H9 (cell line): ENCODE data around the gene ROR1. TPM values are rescaled to one million over a fixed set of nuclear protein-coding genes. Genes with fewer than 3 reads are reported as not detected.

Experiments
- DNase-seq: peaks from one replicate; pipeline ENCODE4 v3.0.0-alpha.2; 2017
- H2AFZ ChIP-seq: one replicate; pipeline ENCODE4 v1.6.1; 2013; ENCODE audit warnings: mild to moderate bottlenecking, low read length, control low read depth, moderate library complexity
- H2AK5ac ChIP-seq: 2 replicates; pipeline ENCODE4 v1.6.1; 2013; ENCODE audit warnings: low read length, control low read depth, mixed read lengths; ENCODE audit not compliant: insufficient read length
- H2BK120ac ChIP-seq: one replicate; pipeline ENCODE4 v1.6.1; 2013; ENCODE audit warnings: low read depth, mild to moderate bottlenecking, low read length, control low read depth, inconsistent platforms; ENCODE audit not compliant: poor library complexity, severe bottlenecking
- H2BK12ac ChIP-seq: 2 replicates; pipeline ENCODE4 v1.6.1; 2013; ENCODE audit warnings: low read length, control low read depth, mixed read lengths, low read depth; ENCODE audit not compliant: insufficient read length
- H2BK15ac ChIP-seq: 2 replicates; pipeline ENCODE4 v1.6.1; 2013; ENCODE audit warnings: low read depth, low read length, control low read depth
- H2BK20ac ChIP-seq: one replicate; pipeline ENCODE4 v1.6.1; 2013; ENCODE audit warnings: low read depth, mild to moderate bottlenecking, low read length, control low read depth, inconsistent platforms; ENCODE audit not compliant: poor library complexity, severe bottlenecking
- H2BK5ac ChIP-seq: 2 replicates; pipeline ENCODE4 v1.6.1; 2013; ENCODE audit warnings: low read length, control low read depth, mixed read lengths; ENCODE audit not compliant: insufficient read length
- H3K14ac ChIP-seq: 2 replicates; pipeline ENCODE4 v1.6.1; 2013; ENCODE audit warnings: low read length, control low read depth; ENCODE audit not compliant: insufficient read depth
- H3K18ac ChIP-seq: 2 replicates; pipeline ENCODE4 v1.6.1; 2013; ENCODE audit warnings: low read depth, mild to moderate bottlenecking, mixed read lengths, low read length, control low read depth; ENCODE audit not compliant: insufficient read length
- H3K23ac ChIP-seq: 2 replicates; pipeline ENCODE4 v1.6.1; 2013; ENCODE audit warnings: low read length, control low read depth, mixed read lengths, low read depth; ENCODE audit not compliant: insufficient read length
- H3K23me2 ChIP-seq: 2 replicates; pipeline ENCODE4 v1.6.1; 2013; ENCODE audit warnings: low read depth, mild to moderate bottlenecking, mixed read lengths, low read length, control low read depth; ENCODE audit not compliant: insufficient read length, poor library complexity, severe bottlenecking
- H3K27ac ChIP-seq: 2 replicates; pipeline ENCODE4 v1.5.1; 2013; ENCODE audit warnings: low read length, control low read depth, mixed read lengths, low read depth; ENCODE audit not compliant: insufficient read length
- H3K27me3 ChIP-seq: 2 replicates; pipeline ENCODE4 v1.6.1; 2013; ENCODE audit warnings: low read length, control low read depth, inconsistent platforms; ENCODE audit not compliant: insufficient read depth
- H3K4ac ChIP-seq: 2 replicates; pipeline ENCODE4 v1.6.1; 2013; ENCODE audit warnings: low read depth, mild to moderate bottlenecking, control low read depth, inconsistent platforms, low read length, moderate library complexity
- H3K4me1 ChIP-seq: 2 replicates; pipeline ENCODE4 v1.6.1; 2013; ENCODE audit warnings: low read length, control low read depth, inconsistent platforms; ENCODE audit not compliant: insufficient read depth
- H3K4me2 ChIP-seq: 2 replicates; pipeline ENCODE4 v1.6.1; 2013; ENCODE audit warnings: low read length, control low read depth, mixed read lengths; ENCODE audit not compliant: insufficient read length, insufficient read depth
- H3K56ac ChIP-seq: 2 replicates; pipeline ENCODE4 v1.6.1; 2013; ENCODE audit warnings: low read depth, mild to moderate bottlenecking, mixed read lengths, low read length, control low read depth; ENCODE audit not compliant: insufficient read length
- H3K79me1 ChIP-seq: 2 replicates; pipeline ENCODE4 v1.6.1; 2013; ENCODE audit warnings: low read depth, mild to moderate bottlenecking, moderate library complexity, low read length, control low read depth, inconsistent platforms; ENCODE audit not compliant: insufficient read depth, poor library complexity, severe bottlenecking
- H3K79me2 ChIP-seq: 2 replicates; pipeline ENCODE4 v1.6.1; 2013; ENCODE audit warnings: low read length, control low read depth, inconsistent platforms; ENCODE audit not compliant: insufficient read depth
- H3K9ac ChIP-seq: 2 replicates; pipeline ENCODE4 v1.6.1; 2013; ENCODE audit warnings: low read length, control low read depth, mixed read lengths; ENCODE audit not compliant: insufficient read length; ENCODE audit errors: extremely low read depth
- H3K9me3 ChIP-seq: one replicate; pipeline ENCODE4 v1.6.1; 2013; ENCODE audit warnings: low read depth, low read length, inconsistent platforms; ENCODE audit not compliant: control insufficient read depth
- H3T11ph ChIP-seq: one replicate; pipeline ENCODE4 v1.6.1; 2013; ENCODE audit warnings: mild to moderate bottlenecking, low read length, control low read depth, inconsistent platforms
- H4K20me1 ChIP-seq: one replicate; pipeline ENCODE4 v1.6.1; 2013; ENCODE audit not compliant: control insufficient read depth, insufficient read length, insufficient read depth
- H4K5ac ChIP-seq: 2 replicates; pipeline ENCODE4 v1.6.1; 2013; ENCODE audit warnings: low read depth, mild to moderate bottlenecking, mixed read lengths, low read length, control low read depth; ENCODE audit not compliant: insufficient read length
- H4K8ac ChIP-seq: replicated peaks from 2 replicates; pipeline ENCODE4 v1.6.1; 2013; ENCODE audit warnings: low read length, control low read depth, mixed read lengths, low read depth; ENCODE audit not compliant: insufficient read length
- H4K91ac ChIP-seq: 2 replicates; pipeline ENCODE4 v1.6.1; 2013; ENCODE audit warnings: low read depth, mild to moderate bottlenecking, moderate library complexity, mixed read lengths, low read length, control low read depth; ENCODE audit not compliant: insufficient read length
- H3K27ac Mint-ChIP-seq, 3 experiments: 2 replicates in 2 of 3; 3 replicates in 1 of 3; pipeline ENCODE4 v1.8.0; 2020 to 2021; ENCODE audit warnings: mixed read lengths in 3 of 3, mild to moderate bottlenecking in 1 of 3, moderate library complexity in 1 of 3
- H3K27me3 Mint-ChIP-seq: 2 replicates; pipeline ENCODE4 v1.8.0; 2021; ENCODE audit warnings: low read depth, mild to moderate bottlenecking, moderate library complexity, mixed read lengths
- H3K36me3 Mint-ChIP-seq, 3 experiments: 2 replicates in 2 of 3; 3 replicates in 1 of 3; pipeline ENCODE4 v1.8.0; 2020 to 2021; ENCODE audit warnings: low read depth in 3 of 3, mixed read lengths in 3 of 3; ENCODE audit not compliant: insufficient read depth in 1 of 3
- H3K4me1 Mint-ChIP-seq, 2 experiments: 2 replicates each; pipeline ENCODE4 v1.8.0; 2020; ENCODE audit warnings: mixed read lengths in 2 of 2
- H3K4me3 Mint-ChIP-seq, 2 experiments: 2 replicates in 1 of 2; 3 replicates in 1 of 2; pipeline ENCODE4 v1.8.0; 2020 to 2021; ENCODE audit warnings: mild to moderate bottlenecking in 2 of 2, mixed read lengths in 2 of 2, moderate library complexity in 1 of 2
- H3K9me3 Mint-ChIP-seq, 2 experiments: 2 replicates in 1 of 2; 3 replicates in 1 of 2; pipeline ENCODE4 v1.8.0; 2020; ENCODE audit warnings: mild to moderate bottlenecking in 2 of 2, mixed read lengths in 2 of 2, moderate library complexity in 1 of 2
- WGBS: extraction: QIAGEN DNeasy Blood & Tissue Kit; methylation state at CpG from one replicate; pipeline ENCODE4 v1.1.7; 2013; ENCODE audit warnings: missing lambda C conversion rate, low lambda C conversion rate, mixed read lengths; ENCODE audit not compliant: insufficient read length; ENCODE audit errors: extremely low coverage; 5-methylcytosine and 5-hydroxymethylcytosine counted together
- total RNA-seq: library from RNA; stranded (reverse); gene quantifications from 2 replicates; pipeline ENCODE4 v1.2.1, GENCODE V29; 2021
- TF ChIP-seq, protein P1 (sequence below): fragments of 200-600 bp; sonication (generic); conservative IDR thresholded peaks from 3 replicates; pipeline ENCODE4 v1.8.0; 2021; ENCODE audit warnings: antibody characterized with exemption, mild to moderate bottlenecking

The ROR1 gene
- total RNA-seq, 1 experiment from 2014 or later, result 75.9 TPM

- H3K27me3 Mint-ChIP-seq, result no peaks in the 10 kb centered on the region
- H3K4me1 Mint-ChIP-seq, result peaks cover 56 to 58% of the 10 kb centered on the region in 2 experiments
- Histone ChIP-seq H3K4ac (no peak overlapping the region), H4K20me1 (no peaks in the 10 kb centered on the region), H3T11ph (no peak overlapping the region), H3K23me2 (no peaks in the 10 kb centered on the region), H4K8ac (no peak overlapping the region), H3K18ac (no peak overlapping the region), H3K27me3 (no peaks in the 10 kb centered on the region), H3K9me3 (no peaks in the 10 kb centered on the region), H2BK15ac (no peak overlapping the region), H3K14ac (no peak overlapping the region; the same call in 1 of the 2 replicates), H3K4me1 (peaks cover 11% of the 10 kb centered on the region; the same call in 1 of the 2 replicates), H2AFZ (no peak overlapping the region), H2BK5ac (no peak overlapping the region), H3K4me2 (no peak overlapping the region), H4K91ac (no peak overlapping the region), H2BK12ac (no peak overlapping the region), H2BK20ac (no peak overlapping the region), H2AK5ac (no peak overlapping the region), H4K5ac (no peak overlapping the region), H2BK120ac (no peak overlapping the region), H3K23ac (no peak overlapping the region), H3K27ac (no peak overlapping the region), H3K9ac (no peak overlapping the region), H3K79me2 (peaks cover 29% of the 10 kb centered on the region; the same call in 1 of the 2 replicates), H3K56ac (no peak overlapping the region), H3K79me1 (peaks cover 14% of the 10 kb centered on the region)
- no CpG with 5 or more reads among the region's 6 CpGs for WGBS
- TF ChIP-seq, protein P1, sequence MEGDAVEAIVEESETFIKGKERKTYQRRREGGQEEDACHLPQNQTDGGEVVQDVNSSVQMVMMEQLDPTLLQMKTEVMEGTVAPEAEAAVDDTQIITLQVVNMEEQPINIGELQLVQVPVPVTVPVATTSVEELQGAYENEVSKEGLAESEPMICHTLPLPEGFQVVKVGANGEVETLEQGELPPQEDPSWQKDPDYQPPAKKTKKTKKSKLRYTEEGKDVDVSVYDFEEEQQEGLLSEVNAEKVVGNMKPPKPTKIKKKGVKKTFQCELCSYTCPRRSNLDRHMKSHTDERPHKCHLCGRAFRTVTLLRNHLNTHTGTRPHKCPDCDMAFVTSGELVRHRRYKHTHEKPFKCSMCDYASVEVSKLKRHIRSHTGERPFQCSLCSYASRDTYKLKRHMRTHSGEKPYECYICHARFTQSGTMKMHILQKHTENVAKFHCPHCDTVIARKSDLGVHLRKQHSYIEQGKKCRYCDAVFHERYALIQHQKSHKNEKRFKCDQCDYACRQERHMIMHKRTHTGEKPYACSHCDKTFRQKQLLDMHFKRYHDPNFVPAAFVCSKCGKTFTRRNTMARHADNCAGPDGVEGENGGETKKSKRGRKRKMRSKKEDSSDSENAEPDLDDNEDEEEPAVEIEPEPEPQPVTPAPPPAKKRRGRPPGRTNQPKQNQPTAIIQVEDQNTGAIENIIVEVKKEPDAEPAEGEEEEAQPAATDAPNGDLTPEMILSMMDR, result no peak
- H3K27ac Mint-ChIP-seq, result peak overlapping the region; percentile 25 to 74 (median 72); a peak in 4 of 7 replicates
- H3K9me3 Mint-ChIP-seq, result peaks cover 0 to 2% of the 10 kb centered on the region in 2 experiments; a peak in 2 of 5 replicates
- no peak overlapping the region for H3K4me3 Mint-ChIP-seq
- no peak for DNase-seq
- H3K36me3 Mint-ChIP-seq, result peaks cover 0 to 7% (median 4%) of the 10 kb centered on the region in 3 experiments; a peak in 6 of 7 replicates
Observed at GRCh38 chr1:63883494-63884235, 109.8 kb downstream of the ROR1 start.
